GM21381 (cell line): Measurements from ENCODE around the gene PYCARD.
A peak's percentile ranks its signal among the peaks of the same experiment; 100 is the strongest.
"Not testable (repeated sequence)": the region's sequence is repeated elsewhere in the genome, so short reads cannot be mapped to it uniquely, and the experiment has no call there.

Experiments
- ATAC-seq: cut with Tn5 transposase; IDR thresholded peaks from one replicate; pipeline ENCODE4 v1.9.1; 2021; ENCODE audit warnings: mild to moderate bottlenecking, moderate library complexity; ENCODE audit not compliant: unreplicated experiment

Gene PYCARD

DNA sequence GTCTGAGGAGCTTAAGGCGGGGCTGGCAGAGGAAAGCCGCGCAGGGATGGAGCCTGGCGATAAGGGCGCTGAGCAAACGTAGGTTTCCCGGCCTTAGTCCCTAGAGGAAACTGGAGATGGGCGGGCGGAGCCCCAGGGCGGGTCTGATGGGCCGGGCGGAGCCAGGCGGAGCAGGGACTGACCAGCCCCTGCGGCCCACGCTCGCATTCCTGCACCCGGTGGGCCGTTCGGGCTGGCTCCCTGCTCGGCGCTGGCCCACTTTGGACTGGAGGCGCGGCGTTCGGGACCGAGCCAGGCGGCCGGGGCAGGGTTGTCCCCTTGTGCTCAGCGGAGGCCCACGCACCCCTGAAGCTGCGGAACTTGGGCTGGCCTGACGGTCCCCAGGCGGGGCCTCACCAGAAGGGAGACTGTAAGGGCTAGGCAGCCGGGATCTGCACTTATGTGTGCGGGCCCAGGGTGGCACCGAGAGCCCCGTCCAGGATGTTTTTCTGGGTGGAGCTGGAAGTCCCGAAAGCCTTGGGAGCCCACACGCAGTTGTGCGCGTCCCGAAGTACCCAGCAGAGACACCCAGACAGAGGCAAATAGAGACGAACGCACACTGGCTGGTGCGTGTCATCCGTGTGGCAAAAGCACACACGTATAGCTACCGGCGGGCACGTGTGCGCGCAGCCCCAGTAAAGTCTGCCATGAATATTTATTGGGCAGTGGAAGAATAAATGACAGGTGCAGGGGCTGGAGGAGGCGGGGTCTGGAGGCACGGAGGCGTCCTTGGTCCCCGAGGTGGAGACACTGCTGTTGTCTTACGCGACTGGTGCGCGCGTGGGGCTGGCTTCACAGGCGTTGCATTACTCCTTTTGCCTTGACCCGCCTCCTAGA lies 13.0 kb upstream of the PYCARD start:
- ATAC-seq = no peak

DNA sequence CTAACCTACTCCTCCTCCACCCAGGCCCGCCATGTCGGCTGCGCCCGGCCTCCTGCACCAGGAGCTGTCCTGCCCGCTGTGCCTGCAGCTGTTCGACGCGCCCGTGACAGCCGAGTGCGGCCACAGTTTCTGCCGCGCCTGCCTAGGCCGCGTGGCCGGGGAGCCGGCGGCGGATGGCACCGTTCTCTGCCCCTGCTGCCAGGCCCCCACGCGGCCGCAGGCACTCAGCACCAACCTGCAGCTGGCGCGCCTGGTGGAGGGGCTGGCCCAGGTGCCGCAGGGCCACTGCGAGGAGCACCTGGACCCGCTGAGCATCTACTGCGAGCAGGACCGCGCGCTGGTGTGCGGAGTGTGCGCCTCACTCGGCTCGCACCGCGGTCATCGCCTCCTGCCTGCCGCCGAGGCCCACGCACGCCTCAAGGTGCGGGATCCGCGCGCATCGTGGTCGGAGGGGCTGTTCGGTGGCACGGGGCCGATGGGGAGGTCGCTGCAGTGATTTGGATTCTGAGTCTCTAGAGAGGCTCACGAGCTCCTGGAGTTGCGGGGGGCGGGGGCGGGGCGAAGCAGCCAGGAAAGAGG lies 12.2 kb upstream of the PYCARD start:
- ATAC-seq = no peak

DNA sequence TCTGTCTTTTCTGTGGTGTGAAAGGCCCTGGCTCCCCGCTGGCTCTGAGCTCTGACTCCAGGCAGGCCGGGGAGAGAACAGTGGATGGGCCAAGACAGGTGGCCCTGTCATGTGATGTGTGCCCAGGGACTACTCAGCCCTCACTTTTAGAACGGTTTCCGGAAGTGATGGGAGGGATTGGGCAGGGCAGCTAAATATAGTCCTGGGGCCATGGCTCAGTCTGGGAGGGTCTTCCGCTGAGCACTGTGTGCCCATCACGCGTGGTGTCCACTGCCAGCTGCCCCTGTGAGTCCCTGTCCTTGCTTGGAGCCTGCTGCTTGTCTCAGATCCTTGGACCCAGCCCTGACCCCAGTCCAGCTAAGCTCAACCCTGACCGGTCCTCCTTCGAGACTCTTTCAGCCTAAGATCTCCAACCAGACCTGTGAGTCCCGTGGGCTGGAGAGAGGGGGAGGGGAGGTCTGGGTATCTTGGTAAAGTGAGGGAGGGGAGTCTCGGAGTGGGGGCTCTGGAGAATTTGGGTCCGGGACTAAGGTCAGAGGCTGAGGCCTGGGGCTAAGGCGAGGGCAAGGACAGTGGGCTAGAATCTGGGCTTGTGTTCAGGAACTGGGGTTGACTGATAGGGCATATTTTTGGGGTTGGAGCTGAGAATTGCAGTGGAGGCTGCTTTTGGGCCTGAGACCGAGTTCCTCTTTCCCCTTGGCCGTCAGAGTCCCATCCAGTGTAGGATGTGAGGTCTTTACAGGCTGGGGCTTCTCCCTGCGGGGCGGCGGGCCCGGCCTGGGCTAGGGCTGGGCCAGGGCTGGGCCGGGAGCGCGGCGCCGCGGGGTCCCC lies 11.5 kb upstream of the PYCARD start, which contains the start of gene TRIM72:
TSS of gene TRIM72 (plus strand) at position 243 of the 831 bp plus-strand sequence. CDS start 620 bp downstream, outside the sequence.
- no peak for ATAC-seq

DNA sequence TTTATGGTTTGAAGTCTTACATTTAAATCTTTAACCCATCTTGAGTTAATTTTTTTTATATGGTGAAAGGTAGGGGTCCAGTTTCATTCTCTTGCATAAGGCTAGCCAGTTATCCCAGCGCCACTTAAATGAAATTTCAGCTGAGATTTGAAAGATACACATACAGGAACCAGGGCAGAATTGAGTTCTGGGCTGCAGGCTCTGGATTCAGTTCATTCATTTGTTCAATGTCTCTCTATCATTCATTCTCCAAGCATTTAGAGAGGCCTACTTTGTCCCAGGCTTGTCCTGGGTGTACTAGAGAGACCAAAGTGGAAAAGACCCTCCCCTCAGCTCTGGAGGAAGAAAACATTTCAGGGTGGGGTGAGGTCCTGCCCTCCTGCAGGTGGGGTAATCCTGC lies 10.8 kb upstream of the PYCARD start:
- no peak for ATAC-seq

DNA sequence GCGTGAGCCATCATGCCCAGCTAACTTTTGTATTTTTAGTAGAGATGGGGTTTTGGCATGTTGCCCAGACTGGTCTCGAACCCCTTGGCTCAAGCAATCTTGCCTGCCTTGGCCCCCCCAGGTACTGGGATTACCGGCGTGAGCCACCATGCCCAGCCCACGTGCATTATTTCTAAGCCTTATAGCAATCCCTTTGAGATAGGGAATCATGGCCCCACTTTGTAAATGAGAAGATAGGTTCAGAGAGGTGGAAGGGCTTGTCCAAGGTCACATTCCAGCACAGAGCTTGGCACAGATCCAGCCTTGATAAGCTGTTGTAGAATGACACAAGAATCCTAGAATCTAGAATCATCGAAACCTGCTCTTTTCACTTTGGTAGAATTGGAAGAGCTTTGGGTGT lies 4.2 kb upstream of the PYCARD start:
- ATAC-seq = no peak

DNA sequence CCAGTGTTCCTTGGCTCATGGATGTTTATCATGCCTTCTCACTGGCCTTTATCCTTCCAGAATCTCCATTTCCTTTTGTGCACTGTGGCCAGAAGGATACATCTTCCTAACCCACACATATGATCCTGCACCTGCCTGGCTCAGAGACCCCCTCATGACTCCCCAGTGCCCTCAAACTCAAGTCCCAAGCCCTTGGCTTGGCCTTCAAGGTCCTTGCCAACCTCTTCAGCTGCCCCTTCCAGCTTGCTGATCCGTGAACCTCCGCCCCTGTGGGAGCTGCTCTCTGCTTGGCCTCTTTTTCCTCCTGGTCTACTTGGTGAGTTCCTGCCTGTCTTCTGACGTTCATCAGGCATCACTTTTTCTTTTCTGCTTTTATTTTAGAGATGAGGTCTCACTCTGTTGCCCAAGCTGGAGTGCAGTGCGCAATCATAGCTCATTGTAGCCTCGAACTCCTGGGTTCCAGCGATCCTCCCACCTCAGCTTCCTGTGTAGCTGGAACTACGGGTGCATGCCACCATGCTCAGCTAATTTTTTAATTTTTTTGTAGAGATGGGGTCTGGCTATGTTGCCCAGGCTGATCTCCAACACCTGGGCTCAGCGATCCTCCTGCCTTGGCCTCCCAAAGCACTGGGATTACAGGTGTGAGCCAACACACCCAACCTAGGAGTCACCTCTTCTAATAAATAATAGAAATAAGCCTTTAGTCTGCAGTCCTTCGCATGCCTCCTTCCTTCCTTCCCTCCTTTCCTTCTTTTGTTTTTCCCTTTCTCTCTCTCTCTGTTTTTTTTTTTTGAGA lies 2.5 kb upstream of the PYCARD start:
- ATAC-seq = no peak

DNA sequence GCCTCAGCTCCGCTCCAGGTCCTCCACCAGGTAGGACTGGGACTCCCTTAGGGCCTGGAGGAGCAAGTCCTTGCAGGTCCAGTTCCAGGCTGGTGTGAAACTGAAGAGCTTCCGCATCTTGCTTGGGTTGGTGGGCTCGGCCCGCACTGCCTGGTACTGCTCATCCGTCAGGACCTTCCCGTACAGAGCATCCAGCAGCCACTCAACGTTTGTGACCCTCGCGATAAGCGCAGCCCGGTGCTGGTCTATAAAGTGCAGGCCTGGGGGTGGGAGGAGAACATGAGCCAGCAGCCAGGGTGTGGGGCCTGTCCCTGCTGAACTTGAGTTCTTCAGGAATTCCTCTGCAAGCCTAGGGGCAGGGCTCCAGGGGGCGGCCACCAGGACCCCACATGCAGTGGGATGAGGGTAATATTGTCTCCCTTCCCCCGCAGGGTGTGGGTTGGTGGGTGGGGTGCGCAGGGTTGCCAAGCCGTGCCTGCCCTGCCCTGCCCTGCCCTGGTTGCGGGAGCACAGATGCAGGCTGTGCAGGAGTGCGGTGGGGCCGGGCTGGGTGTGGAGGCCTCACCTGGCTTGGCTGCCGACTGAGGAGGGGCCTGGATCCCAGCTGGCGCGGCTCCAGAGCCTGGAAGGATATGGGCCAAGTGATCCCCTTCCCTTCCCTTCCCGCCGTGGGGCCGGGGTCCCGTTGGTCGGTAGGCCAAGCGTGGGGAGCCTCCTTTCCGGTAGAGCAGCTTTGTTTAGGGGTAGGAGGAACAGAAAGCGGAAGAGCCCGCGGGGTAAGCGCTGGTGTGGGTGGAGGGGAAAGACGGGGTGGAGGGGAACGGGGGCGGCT lies 762 bp downstream of the PYCARD start:
- peak; percentile 48 for ATAC-seq

DNA sequence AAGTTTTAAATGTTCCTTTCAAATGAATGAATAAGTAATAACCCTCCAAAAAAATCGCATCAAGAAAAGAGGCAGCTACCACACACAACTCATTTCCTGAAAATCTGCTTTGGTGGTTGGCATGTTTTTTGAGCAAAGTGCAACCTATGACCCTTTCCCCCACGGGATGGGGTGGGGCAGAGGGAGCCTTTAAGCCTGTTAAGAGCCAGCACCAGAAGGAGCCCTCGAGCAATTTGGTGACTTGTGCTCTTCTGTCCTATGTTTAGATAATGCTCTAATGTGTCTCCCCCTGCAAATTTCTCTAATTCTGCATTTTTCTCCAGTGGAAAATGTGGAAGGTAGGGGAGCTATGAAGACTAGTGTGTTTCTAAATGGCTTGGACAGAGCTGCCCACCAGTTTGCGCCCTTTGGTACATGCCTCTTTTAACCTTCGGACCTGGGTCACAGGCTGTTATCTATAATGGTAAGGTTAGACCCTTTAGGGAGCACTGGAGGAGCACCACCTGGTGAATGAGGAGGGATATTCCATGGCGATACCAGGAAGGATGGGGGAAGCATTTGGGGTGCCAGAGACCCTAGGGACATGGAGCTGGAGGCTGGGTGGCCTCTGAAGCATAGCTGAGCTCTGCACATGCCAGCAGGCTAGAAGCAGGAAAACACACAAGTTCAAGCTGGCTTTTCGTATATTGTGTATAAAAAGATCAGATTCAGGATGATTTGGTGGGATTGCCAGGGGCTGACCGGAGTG lies 1.6 kb downstream of the PYCARD start:
- ATAC-seq = no peak

DNA sequence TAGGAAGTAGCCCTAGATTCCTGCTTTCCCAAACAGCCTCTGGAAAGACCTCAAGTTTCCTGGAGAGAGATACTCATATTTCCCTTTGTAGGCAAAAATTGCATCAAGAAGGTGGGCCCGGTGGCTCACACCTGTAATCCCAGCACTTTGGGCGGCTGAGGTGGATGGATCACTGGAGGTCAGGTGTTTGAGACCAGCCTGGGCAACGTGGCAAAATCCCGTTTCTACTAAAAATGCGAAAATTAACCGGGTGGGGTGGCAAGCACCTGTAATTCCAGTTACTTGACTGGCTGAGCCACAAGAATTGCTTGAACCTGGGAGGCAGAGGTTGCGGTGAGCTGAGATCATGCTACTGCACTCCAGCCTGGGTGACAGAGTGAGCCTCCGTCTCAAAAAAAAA lies 2.4 kb downstream of the PYCARD start:
- not testable (repeated sequence) for ATAC-seq

DNA sequence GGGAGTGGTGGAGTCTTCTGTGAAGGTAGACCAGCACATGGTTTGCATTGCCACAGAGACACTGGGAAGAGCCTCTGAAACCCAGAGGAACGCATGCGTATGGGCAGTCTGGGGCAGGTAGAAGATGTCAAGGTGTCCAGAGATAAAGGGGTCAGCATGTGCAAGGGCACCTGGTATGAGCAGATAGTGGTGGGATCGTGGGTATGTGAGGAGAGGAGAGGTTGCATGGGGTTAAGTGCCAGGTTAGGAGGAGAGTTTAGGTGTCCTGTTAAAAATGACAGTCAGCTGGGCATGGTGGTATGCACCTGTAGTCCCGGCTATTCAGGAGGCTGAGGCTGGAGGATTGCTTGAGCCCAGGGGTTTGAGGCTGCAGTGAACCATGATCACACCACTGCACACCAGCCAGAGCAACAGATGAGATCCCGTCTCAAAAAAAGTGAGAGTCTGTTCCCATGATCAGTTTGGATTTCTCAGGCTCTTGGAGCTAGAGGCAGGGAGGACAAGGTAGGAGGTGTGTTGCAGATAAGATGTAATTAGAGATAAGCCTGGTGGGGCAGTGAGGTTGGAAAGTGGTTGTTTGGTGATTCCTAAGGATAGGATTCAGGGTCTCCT lies 3.0 kb downstream of the PYCARD start:
- ATAC-seq = no peak

DNA sequence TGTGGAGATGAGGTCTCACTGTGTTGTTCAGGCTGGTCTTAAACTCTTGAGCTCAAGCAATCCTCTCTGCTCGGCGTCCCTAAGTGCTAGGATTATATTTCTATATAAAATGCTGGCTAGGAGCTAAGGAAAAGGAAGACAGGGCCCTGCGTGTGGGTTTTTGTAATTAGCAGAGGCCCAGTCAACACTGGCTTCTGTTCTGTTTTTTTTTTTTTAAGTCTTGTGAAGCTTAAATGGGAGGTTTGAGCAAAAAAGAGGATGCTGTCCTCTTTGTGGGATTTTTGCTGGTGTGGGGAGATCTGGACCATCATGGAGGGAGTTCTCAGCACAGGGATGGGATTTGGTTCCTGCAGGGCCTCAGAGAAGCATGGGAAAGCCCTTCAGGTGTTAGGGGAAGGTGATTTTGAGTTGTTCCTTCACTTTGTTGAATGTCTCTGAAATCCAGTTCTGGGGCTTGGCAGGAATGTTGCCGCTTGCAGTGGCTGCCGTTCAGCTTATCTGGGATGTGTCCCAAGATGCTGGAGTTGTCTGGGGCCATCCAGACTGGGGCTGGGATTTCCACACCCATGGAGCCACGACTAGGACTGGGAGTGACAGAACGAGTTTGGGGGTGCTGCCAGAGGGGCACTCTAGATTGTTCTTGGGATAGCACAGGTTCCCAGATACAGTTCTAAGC lies 4.2 kb downstream of the PYCARD start:
- ATAC-seq = no peak

DNA sequence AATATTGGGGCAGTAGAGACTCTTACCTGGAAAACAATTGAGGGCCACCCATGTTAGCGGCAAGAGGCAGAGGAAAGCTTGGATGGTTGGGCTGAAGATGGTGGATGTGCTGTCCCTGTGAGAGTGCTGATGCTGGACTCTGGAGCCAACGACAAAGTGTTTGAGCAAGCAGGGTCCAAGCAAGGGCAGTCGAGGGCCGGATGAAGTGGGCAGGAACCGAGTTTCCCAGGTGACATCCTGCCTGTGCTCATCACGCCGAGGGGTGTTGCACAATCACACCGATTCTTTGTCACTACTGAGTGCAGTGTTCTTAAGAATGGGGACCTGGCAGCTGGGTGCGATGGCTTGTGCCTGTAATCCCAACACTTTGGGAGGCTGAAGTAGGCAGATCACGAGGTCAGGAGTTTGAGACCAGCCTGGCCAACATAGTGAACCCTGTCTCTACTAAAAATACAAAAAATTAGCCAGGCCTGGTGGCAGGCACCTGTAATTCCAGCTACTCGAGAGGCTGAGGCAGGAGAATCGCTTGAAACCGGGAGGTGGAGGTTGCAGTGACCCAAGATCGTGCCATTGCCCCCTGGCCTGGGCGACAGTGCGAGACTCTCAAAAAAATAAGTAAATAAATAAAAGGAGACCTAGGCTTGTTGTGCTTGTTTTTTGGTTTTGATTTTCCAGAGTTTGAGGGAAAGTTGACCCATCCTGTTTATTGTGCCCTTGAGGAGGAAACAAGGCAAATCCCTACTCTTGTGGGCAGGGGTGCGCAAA lies 6.1 kb downstream of the PYCARD start:
- ATAC-seq = no peak

DNA sequence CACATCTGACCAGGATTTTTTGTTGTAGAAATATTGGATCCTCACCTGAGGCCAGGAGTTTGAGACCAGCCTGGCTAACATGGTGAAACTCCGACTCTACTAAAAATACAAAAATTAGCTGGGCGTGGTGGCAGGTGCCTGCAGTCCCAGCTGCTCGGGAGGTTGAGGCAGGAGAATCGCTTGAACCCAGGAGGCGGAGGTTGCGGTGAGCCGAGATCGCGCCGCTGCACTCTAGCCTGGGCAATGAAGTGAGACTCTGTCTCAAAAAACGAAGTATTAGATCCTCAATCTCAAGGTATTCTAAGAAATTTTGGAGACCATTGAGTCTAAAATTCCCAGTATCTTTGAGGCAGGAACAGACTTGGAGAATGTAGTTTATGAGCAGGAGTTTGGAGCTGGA lies 6.7 kb downstream of the PYCARD start:
- not testable (repeated sequence) for ATAC-seq

DNA sequence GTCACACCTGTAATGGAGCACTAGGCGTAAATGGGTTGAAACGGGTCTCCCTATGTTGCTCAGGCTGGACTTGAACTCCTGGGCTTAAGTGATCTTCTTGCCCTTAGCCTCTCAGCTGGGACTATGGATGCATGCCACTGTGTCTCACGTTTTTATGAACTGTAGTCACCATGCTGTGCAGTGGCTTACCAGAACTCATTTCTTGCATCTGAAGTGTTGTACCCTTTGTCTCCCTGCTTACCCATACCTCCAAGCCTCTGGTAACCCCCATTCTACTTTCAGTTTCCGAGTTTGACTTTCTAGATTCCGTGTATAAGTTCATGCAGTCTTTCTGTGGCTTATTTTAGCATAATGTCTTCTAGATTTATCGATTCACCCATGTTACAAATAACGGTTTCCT lies 7.7 kb downstream of the PYCARD start:
- ATAC-seq = no peak

DNA sequence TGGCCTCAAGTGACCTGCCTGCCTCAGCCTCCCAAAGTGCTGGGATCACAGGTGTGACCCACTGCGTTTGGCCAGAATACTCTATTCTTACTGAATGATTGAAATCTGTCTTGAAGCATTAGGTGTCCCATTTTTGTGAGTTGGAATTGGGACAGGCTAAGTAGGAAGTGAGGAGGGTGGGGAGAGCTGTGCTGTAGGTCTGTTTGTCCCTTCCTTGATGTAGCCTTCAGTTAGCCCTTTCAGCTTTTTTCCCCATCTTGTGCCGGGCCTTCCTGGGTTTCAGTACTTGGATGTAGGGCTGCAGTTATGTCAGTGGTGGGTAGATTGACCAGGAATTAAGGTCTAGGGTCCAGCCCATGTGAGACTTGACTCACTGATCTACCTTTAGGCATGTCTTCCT lies 8.7 kb downstream of the PYCARD start:
- ATAC-seq = no peak

DNA sequence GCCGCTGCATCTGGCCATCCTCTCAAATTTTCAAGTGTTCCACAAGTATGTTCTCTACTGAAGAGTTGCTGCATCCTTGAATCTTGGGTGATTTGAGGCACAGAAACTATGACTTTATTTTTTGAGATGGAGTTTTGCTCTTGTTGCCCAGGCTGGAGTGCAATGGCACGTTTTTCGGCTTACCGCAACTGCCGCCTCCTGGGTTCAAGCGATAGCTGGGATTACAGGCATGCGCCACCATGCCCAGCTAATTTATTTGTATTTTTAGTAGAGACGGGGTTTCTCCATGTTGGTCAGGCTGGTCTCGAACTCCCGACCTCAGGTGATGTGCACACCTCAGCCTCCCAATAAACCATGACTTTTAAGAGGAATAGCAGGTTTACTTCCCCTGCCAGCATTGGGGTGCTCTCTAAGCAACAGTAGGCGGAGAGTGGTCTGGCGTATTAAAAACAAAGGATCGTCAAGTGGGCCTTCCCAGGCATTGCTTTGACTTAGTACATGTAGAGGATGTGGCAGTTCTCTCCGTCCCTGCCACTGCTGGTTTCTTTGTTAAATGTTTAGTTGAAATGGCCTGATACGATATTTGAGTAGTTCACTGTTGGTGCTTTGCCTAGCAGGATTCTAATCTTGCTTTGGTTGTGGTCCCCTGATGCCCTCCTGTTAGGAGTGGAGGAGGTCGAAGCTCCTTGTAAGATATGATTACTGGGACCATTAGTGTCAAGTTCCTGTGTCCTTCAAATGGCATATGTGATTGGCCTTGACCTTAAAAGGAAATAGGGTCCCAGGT lies 9.5 kb downstream of the PYCARD start:
- no peak for ATAC-seq
